Measurements from ENCODE around the gene KIF13A.

DNA sequence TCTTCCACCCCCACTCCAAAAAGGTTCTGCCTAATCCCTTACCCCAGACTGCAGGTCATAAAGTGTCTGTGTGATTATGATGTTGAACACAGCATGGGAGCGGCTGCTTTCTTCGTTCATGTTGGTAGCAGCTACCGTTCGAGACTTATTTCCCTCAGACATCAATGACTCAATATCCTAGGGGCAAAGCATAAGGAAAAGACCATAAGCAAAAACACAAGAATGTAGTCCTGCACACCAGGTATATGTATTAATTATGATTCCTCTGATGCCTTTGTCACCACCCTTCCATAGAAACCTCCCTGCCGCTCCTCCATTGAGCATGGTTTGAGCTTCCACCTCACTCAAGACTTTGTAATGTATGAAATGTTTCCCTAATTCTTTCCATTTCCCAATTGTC, 137.2 kb downstream of the KIF13A start:
- no peak for TF ChIP-seq RCOR1 (conservative IDR thresholded peaks at IDR 0.05; ENCODE audit: low read depth, low read length)
- TF ChIP-seq, protein P1, sequence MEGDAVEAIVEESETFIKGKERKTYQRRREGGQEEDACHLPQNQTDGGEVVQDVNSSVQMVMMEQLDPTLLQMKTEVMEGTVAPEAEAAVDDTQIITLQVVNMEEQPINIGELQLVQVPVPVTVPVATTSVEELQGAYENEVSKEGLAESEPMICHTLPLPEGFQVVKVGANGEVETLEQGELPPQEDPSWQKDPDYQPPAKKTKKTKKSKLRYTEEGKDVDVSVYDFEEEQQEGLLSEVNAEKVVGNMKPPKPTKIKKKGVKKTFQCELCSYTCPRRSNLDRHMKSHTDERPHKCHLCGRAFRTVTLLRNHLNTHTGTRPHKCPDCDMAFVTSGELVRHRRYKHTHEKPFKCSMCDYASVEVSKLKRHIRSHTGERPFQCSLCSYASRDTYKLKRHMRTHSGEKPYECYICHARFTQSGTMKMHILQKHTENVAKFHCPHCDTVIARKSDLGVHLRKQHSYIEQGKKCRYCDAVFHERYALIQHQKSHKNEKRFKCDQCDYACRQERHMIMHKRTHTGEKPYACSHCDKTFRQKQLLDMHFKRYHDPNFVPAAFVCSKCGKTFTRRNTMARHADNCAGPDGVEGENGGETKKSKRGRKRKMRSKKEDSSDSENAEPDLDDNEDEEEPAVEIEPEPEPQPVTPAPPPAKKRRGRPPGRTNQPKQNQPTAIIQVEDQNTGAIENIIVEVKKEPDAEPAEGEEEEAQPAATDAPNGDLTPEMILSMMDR (IDR thresholded peaks at IDR 0.05 in 2 of 3, conservative IDR thresholded peaks at IDR 0.05 in 1 of 3; ENCODE audit: control insufficient read depth in 2 of 3, extremely low read depth in 1 of 3, insufficient read depth in 1 of 3, low read depth in 3 of 3, low read length in 3 of 3) = no peak
- TF ChIP-seq SP1 (IDR thresholded peaks at IDR 0.05; ENCODE audit: low read depth, low read length) = no peak
- no peak for TF ChIP-seq E2F8 (IDR thresholded peaks at IDR 0.05; ENCODE audit: low read depth, partially characterized antibody)
- TF ChIP-seq ZZZ3 (IDR thresholded peaks at IDR 0.05; ENCODE audit: control insufficient read depth, insufficient read length, low read depth) = no peak
- no peak for TF ChIP-seq ASH2L (IDR thresholded peaks at IDR 0.05; ENCODE audit: borderline replicate concordance, low read depth)
- TF ChIP-seq ZNF384 (IDR thresholded peaks at IDR 0.05; ENCODE audit: borderline replicate concordance, low read depth, low read length) = no peak
- no peak for TF ChIP-seq ZNF274 (IDR thresholded peaks at IDR 0.05; ENCODE audit: insufficient read depth, insufficient read length)

All from GM12878 (cell line).